RWPE2 (cell line): ENCODE data around the gene SMG6.

ENCODE experiments used
- ATAC-seq: fragments of 200-7000 bp; cut with Tn5 transposase; 3 replicates; pipeline ENCODE4 v1.9.1; 2021; ENCODE audit warnings: low read depth
- DNase-seq: peaks from one replicate; pipeline ENCODE4 v3.0.0-alpha.2; 2020; ENCODE audit warnings: low spot score
- H3K27ac ChIP-seq: fragments of 450-650 bp; 2 replicates; pipeline ENCODE4 v1.5.1; 2017; ENCODE audit warnings: mild to moderate bottlenecking; ENCODE audit not compliant: poor library complexity, severe bottlenecking
- H3K27me3 ChIP-seq: fragments of 250-450 bp; sonication (Bioruptor Pico); 2 replicates; pipeline ENCODE4 v1.5.1; 2021; ENCODE audit warnings: mild to moderate bottlenecking, moderate library complexity; ENCODE audit not compliant: insufficient read depth, poor library complexity, severe bottlenecking
- H3K36me3 ChIP-seq: fragments of 250-450 bp; sonication (Bioruptor Pico); 2 replicates; pipeline ENCODE4 v1.5.1; 2020; ENCODE audit warnings: low read depth, mild to moderate bottlenecking, moderate library complexity
- H3K4me1 ChIP-seq: fragments of 250-450 bp; sonication (Bioruptor Pico); 2 replicates; pipeline ENCODE4 v1.5.1; 2021; ENCODE audit warnings: mild to moderate bottlenecking, moderate library complexity; ENCODE audit not compliant: insufficient read depth, poor library complexity, severe bottlenecking
- H3K4me3 ChIP-seq: fragments of 250-450 bp; sonication (Bioruptor Pico); 2 replicates; pipeline ENCODE4 v1.5.1; 2021; ENCODE audit warnings: mild to moderate bottlenecking, moderate library complexity; ENCODE audit not compliant: severe bottlenecking
- H3K9me3 ChIP-seq: fragments of 250-450 bp; sonication (Bioruptor Pico); 2 replicates; pipeline ENCODE4 v1.5.1; 2021; ENCODE audit warnings: mild to moderate bottlenecking, moderate library complexity; ENCODE audit not compliant: severe bottlenecking
- TF ChIP-seq, protein P1 (sequence below): fragments of 450-650 bp; IDR thresholded peaks from one replicate; pipeline ENCODE4 v1.5.1; 2017; ENCODE audit warnings: mild to moderate bottlenecking, moderate library complexity; ENCODE audit not compliant: poor library complexity, severe bottlenecking

SMG6 gene

DNA sequence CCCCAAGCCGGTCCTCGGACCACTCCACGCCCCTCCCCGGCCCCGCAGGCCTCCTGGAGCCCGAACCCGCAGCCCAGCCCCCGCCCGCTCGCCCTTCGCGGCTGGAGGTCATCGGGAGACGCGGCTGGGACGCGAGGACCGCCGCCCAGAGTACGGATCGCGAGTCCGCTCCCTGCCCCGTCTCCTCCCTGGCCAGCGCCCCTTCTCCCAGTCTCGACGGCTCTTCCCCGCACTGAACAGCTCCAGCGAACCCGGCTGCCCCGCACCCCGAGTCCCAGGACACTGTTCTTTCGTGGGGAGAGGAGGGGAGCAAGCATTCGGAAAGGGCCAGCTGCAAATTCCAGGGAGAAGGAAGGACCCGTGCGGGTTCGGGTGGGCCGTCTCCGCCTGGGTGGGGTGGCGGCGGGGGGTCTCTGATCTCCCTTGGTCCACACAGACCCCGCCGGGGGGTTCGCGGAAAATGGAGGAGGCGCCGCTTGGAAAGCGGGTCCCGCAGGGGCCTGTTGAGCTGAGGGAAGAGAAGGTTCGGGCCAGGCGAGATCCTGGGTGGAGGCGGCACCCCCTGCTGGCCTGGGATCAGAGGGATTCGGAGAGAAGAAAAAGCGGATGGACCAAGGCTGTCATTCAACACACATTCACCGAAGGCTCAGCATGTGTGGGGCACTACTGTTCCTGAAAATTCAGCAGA, 277.8 kb downstream of the SMG6 start:
- ATAC-seq (peak; percentile 53), DNase-seq (no peak)
- no peak overlapping the region for H3K27ac ChIP-seq

DNA sequence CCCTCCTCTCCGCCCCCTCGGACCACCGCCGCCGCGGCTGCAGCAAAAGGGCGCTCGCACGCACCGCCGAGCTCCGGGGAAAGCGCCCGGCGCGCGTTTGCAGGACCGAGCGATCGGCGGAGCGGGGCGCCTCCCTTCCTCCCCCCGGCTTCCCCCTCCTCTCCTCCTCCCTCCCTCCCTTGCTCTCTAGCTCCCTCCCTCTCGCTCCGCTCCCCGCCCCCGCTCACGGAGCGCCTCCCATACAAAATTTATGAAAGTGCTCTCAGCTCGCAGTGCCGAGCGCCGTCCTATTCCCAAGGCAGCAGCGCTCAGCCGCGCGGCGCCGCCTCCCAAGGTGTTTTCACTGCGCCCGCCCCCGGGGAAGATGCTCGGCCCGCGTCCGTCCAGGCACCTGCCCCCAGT, 278.4 kb downstream of the SMG6 start, which contains the start of gene RTN4RL1:
Gene RTN4RL1, minus strand, starts transcription at position 115 of the 402 bp plus-strand sequence. CDS start 469 bp downstream, outside the sequence.
- Histone ChIP-seq H3K27ac (no peak within 1 kb of the TSS), H3K4me3 (peak within 1 kb of the TSS; percentile 34)
- ATAC-seq: peak; percentile 52

More for the DNA sequence above, 277.8 kb downstream of the SMG6 start:
- Histone ChIP-seq H3K9me3 (no peaks in the 10 kb centered on the region), H3K4me1 (peaks cover under 1% of the 10 kb centered on the region), H3K27me3 (peaks cover 30% of the 10 kb centered on the region), H3K36me3 (no peaks in the 10 kb centered on the region), H3K4me3 (peak overlapping the region; percentile 34)
- TF ChIP-seq, protein P1, sequence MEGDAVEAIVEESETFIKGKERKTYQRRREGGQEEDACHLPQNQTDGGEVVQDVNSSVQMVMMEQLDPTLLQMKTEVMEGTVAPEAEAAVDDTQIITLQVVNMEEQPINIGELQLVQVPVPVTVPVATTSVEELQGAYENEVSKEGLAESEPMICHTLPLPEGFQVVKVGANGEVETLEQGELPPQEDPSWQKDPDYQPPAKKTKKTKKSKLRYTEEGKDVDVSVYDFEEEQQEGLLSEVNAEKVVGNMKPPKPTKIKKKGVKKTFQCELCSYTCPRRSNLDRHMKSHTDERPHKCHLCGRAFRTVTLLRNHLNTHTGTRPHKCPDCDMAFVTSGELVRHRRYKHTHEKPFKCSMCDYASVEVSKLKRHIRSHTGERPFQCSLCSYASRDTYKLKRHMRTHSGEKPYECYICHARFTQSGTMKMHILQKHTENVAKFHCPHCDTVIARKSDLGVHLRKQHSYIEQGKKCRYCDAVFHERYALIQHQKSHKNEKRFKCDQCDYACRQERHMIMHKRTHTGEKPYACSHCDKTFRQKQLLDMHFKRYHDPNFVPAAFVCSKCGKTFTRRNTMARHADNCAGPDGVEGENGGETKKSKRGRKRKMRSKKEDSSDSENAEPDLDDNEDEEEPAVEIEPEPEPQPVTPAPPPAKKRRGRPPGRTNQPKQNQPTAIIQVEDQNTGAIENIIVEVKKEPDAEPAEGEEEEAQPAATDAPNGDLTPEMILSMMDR: peak; percentile 88

DNA sequence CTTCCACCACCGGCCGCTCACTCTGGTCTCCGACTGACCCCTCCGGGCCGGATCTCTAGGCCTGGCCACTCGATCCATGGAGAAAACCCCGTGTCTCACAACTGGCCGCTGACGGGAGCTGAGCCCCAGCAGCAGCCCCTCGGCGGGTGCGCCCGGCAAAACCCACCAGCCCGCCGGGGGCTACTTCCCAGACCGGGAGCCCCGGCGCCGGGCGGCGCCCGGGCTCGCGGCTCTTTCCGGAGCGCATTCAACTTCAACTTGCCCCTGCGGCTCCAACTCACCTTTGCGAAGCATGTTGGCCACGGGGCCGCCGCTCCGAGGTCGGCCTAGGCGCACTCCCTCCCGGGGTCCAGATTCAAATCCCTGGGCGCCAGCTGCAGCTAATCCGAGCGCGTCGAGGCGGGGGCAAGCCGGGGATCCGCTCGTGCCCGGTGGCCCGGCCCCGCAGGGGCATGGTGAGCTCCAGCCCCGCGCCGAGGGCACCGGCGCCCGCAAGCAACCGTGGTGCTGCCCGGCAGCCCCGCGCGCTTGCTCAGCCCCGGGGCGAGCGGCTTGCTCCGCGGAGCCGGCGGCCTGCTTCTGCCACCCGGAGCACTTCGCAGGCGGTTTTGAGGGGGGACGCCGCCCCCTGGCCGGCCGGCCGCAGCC, 278.9 kb downstream of the SMG6 start:
- no peaks in the 10 kb centered on the region for H3K9me3 ChIP-seq
- ATAC-seq: no peak
- peak overlapping the region; percentile 34 for H3K4me3 ChIP-seq

More for the DNA sequence above, 278.4 kb downstream of the SMG6 start, which contains the start of gene RTN4RL1:
- Histone ChIP-seq H3K36me3 (no peaks in the 10 kb centered on the region), H3K27me3 (peaks cover 30% of the 10 kb centered on the region), H3K4me1 (no peaks in the 10 kb centered on the region), H3K9me3 (no peaks in the 10 kb centered on the region)
- TF ChIP-seq, protein P1: no peak
- no peak for DNase-seq

DNA sequence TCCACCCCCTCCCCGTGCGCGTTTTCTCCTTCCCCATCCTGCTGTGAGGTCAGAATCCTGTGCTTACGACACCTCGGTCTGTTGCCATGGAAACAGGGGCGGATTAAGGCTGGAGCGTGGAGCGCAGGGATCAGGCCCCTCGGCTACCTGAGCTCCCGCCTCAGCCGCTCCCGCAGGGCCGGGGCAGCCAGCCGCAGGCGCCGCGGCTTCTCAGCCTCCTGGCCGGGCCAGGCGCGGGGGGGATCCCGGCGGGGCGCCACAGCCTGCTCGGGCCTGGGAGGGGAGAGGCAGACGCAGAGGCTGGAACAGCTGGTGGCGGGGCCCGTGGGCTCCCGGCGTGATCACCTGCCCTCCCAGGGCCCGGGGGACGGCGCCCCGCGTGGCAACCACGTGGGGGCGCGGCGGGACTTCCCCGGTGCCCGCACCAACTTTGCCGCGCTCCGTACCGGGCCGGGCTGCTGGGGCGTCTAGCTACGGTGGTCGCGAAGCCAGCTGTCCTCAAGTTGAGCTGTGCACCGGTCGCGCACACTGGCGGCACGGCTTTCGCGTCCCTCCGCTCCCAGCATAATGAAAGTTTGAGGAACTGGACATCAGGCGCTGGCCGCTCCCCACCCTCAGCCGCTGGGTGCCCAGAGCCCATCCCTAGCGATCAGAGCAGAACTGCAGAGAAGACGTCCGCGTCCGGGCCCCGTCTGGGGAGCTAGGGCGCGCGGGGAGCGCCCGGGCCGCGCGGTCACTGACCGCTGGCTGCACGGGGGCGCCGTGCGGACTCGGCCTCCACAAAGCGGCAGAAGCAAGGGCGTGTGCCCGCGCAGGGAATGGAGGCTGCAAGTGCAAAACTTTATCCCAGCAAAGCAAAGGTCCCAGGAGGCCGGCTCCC, 279.7 kb downstream of the SMG6 start:
- Histone ChIP-seq H3K4me1 (no peaks in the 10 kb centered on the region), H3K27ac (no peak overlapping the region), H3K27me3 (peaks cover 30% of the 10 kb centered on the region), H3K36me3 (no peaks in the 10 kb centered on the region), H3K9me3 (no peaks in the 10 kb centered on the region), H3K4me3 (peak overlapping the region; percentile 34)
- DNase-seq (no peak), ATAC-seq (0 out of 3 replicates have a peak, but pooled peaks have one; percentile 7)
- TF ChIP-seq, protein P1: peak; percentile 10

More for the DNA sequence above, 278.9 kb downstream of the SMG6 start:
- H3K27me3 ChIP-seq: peaks cover 30% of the 10 kb centered on the region
- H3K27ac ChIP-seq: no peak overlapping the region
- no peaks in the 10 kb centered on the region for H3K4me1 ChIP-seq
- no peak for DNase-seq
- TF ChIP-seq, protein P1: no peak
- no peaks in the 10 kb centered on the region for H3K36me3 ChIP-seq
